Effector CD4-positive, alpha-beta T cell (primary cell): ENCODE measurements around the gene GNAZ. TPM values are rescaled to one million over a fixed set of nuclear protein-coding genes. Genes with fewer than 3 reads are reported as not detected.
A peak's percentile ranks its signal among the peaks of the same experiment; 100 is the strongest.
"Not testable (repeated sequence)": the region's sequence is repeated elsewhere in the genome, so short reads cannot be mapped to it uniquely, and the experiment has no call there.

Experiments used
- DNase-seq: peaks from one replicate; pipeline ENCODE4 v3.0.0-alpha.2; 2020
- total RNA-seq: gene quantifications from one replicate; lab custom pipeline; 2026; lab: John Stamatoyannopoulos, UW

Gene GNAZ
- not detected for total RNA-seq

GRCh38 chr22:23070418-23071229 lies at the start of gene GNAZ:
GNAZ (plus strand) TSS chr22:23070519; CDS start chr22:23095696, 25,177 bp downstream.
- peak; percentile 11 for DNase-seq

GRCh38 chr22:23020659-23021293 lies 49.5 kb upstream of the GNAZ start:
- no peak for DNase-seq

GRCh38 chr22:23021660-23022353 lies 48.5 kb upstream of the GNAZ start:
- not testable (repeated sequence) for DNase-seq

- no peak for DNase-seq
Observed at GRCh38 chr22:23023294-23023693, 47.0 kb upstream of the GNAZ start.

GRCh38 chr22:23026777-23027176 lies 43.5 kb upstream of the GNAZ start:
- DNase-seq: no peak

- not testable (repeated sequence) for DNase-seq
Observed at GRCh38 chr22:23027849-23028248, 42.5 kb upstream of the GNAZ start.

- no peak for DNase-seq
Observed at GRCh38 chr22:23029521-23030228, 40.6 kb upstream of the GNAZ start.

GRCh38 chr22:23031381-23031780 lies 38.9 kb upstream of the GNAZ start:
- no peak for DNase-seq

- no peak for DNase-seq
Observed at GRCh38 chr22:23031786-23032185, 38.5 kb upstream of the GNAZ start.

GRCh38 chr22:23032658-23033057 lies 37.7 kb upstream of the GNAZ start:
- DNase-seq: no peak

- no peak for DNase-seq
Observed at GRCh38 chr22:23033116-23033905, 37.0 kb upstream of the GNAZ start.

GRCh38 chr22:23034621-23035556 lies 35.4 kb upstream of the GNAZ start:
- no peak for DNase-seq

GRCh38 chr22:23035557-23036277 lies 34.6 kb upstream of the GNAZ start:
- no peak for DNase-seq

- DNase-seq: no peak
Observed at GRCh38 chr22:23036684-23037428, 33.5 kb upstream of the GNAZ start.

GRCh38 chr22:23037429-23038333 lies 32.6 kb upstream of the GNAZ start:
- no peak for DNase-seq

- no peak for DNase-seq
Observed at GRCh38 chr22:23038334-23038642, 32.0 kb upstream of the GNAZ start.

GRCh38 chr22:23038902-23039301 lies 31.4 kb upstream of the GNAZ start:
- DNase-seq: no peak

- DNase-seq: no peak
Observed at GRCh38 chr22:23042179-23042578, 28.1 kb upstream of the GNAZ start.

- no peak for DNase-seq
Observed at GRCh38 chr22:23044570-23044969, 25.7 kb upstream of the GNAZ start.
